Kidney epithelial cell (primary cell): ENCODE measurements around the gene SLCO3A1. TPM values are rescaled to one million over a fixed set of nuclear protein-coding genes. Genes with fewer than 3 reads are reported as not detected.

Experiments
- DNase-seq: peaks from one replicate; pipeline ENCODE4 v3.0.0-alpha.2; 2010; ENCODE audit warnings: low read depth
- H3K27me3 ChIP-seq: 2 replicates; pipeline ENCODE4 v1.6.0; 2011; ENCODE audit warnings: low read length; ENCODE audit not compliant: control insufficient read depth, insufficient read depth
- H3K36me3 ChIP-seq: 2 replicates; pipeline ENCODE4 v1.5.1; 2011; ENCODE audit warnings: low read length; ENCODE audit not compliant: control insufficient read depth, insufficient read depth
- H3K4me3 ChIP-seq: 2 replicates; pipeline ENCODE4 v1.5.1; 2011; ENCODE audit warnings: low read depth, mild to moderate bottlenecking, control low read depth, low read length
- CTCF ChIP-seq: IDR thresholded peaks from 2 replicates; pipeline ENCODE4 v1.5.1; 2011; ENCODE audit warnings: mild to moderate bottlenecking, moderate library complexity, low read length, control low read depth, inconsistent platforms; ENCODE audit not compliant: insufficient read depth, poor library complexity, severe bottlenecking
- total RNA-seq: library from RNA; depleted of rRNA; stranded (reverse); fragments of >200 nt; gene quantifications from 2 replicates; pipeline ENCODE4 v1.2.3, GENCODE V29; 2015

The SLCO3A1 gene
- total RNA-seq, 1 donor from 2014 or later: 3.1 TPM

GRCh38 chr15:91926908-91927270 is 73.4 kb downstream of the SLCO3A1 start:
- no peak overlapping the region for H3K4me3 ChIP-seq
- H3K27me3 ChIP-seq: no peaks in the 10 kb centered on the region
- TF ChIP-seq CTCF: no peak
- H3K36me3 ChIP-seq: no peaks in the 10 kb centered on the region
- no peak for DNase-seq

GRCh38 chr15:91927585-91927984 is 74.1 kb downstream of the SLCO3A1 start:
- H3K27me3 ChIP-seq: no peaks in the 10 kb centered on the region
- H3K4me3 ChIP-seq: no peak overlapping the region
- no peak for DNase-seq
- no peak for TF ChIP-seq CTCF
- no peaks in the 10 kb centered on the region for H3K36me3 ChIP-seq

- Histone ChIP-seq H3K4me3 (no peak overlapping the region), H3K27me3 (no peaks in the 10 kb centered on the region), H3K36me3 (no peaks in the 10 kb centered on the region)
- no peak for TF ChIP-seq CTCF
- no peak for DNase-seq
Observed at GRCh38 chr15:91928675-91929074, 75.2 kb downstream of the SLCO3A1 start.

GRCh38 chr15:91929509-91929908 is 76.0 kb downstream of the SLCO3A1 start:
- Histone ChIP-seq H3K27me3 (no peaks in the 10 kb centered on the region), H3K36me3 (no peaks in the 10 kb centered on the region), H3K4me3 (no peak overlapping the region)
- TF ChIP-seq CTCF: no peak
- no peak for DNase-seq

GRCh38 chr15:91930092-91930491 is 76.6 kb downstream of the SLCO3A1 start:
- H3K4me3 ChIP-seq: no peak overlapping the region
- DNase-seq: no peak
- H3K36me3 ChIP-seq: no peaks in the 10 kb centered on the region
- no peaks in the 10 kb centered on the region for H3K27me3 ChIP-seq
- TF ChIP-seq CTCF: no peak

GRCh38 chr15:91936182-91936775 is 82.8 kb downstream of the SLCO3A1 start:
- TF ChIP-seq CTCF: no peak
- no peaks in the 10 kb centered on the region for H3K36me3 ChIP-seq
- no peak for DNase-seq

More at GRCh38 chr15:91936182-91936775, 82.8 kb downstream of the SLCO3A1 start:
- no peak overlapping the region for H3K4me3 ChIP-seq
- no peaks in the 10 kb centered on the region for H3K27me3 ChIP-seq
